GM12878 (cell line): ENCODE measurements around the gene PREX1. TPM values are rescaled to one million over a fixed set of nuclear protein-coding genes. Genes with fewer than 3 reads are reported as not detected.

Source experiments
- ATAC-seq: fragments of 200-7000 bp; cut with Tn5 transposase; 3 replicates; pipeline ENCODE4 v1.9.1; 2020; ENCODE audit warnings: mild to moderate bottlenecking, moderate library complexity
- BruUV-seq: library from RNA; stranded (reverse); fragments of 400-500 nt; replicated peaks from 2 replicates; lab custom pipeline; 2021; lab: Mats Ljungman, UMichigan
- CTCF ChIA-PET: fragments of 300-600 bp; sonication (Branson Sonifier 250); formaldehyde crosslinking; extraction: SDS; loops from one replicate; lab custom pipeline; 2021; ENCODE audit warnings: inconsistent platforms; lab: Yijun Ruan, JAX
- POLR2A ChIA-PET: fragments of 350-600 bp; formaldehyde crosslinking; extraction: SDS; loops from one replicate; lab custom pipeline; 2021; ENCODE audit warnings: inconsistent platforms; lab: Charles Lee
- RAD21 ChIA-PET: fragments of 300-600 bp; sonication (Branson Sonifier 250); formaldehyde crosslinking; loops from one replicate; lab custom pipeline; 2023; ENCODE audit warnings: antibody characterized with exemption; ENCODE audit not compliant: unreplicated experiment; lab: Charles Lee
- SMC1A ChIA-PET: fragments of 300-600 bp; sonication (Branson Sonifier 250); formaldehyde crosslinking; loops from one replicate; lab custom pipeline; 2023; ENCODE audit not compliant: unreplicated experiment, uncharacterized antibody; lab: Charles Lee
- DNase-seq: peaks from one replicate; pipeline ENCODE4 v3.0.0-alpha.2; 2011; ENCODE audit warnings: low read depth, low spot score
- FAIRE-seq: peaks from 3 replicates; lab custom pipeline; 2011; peaks lifted over from hg19 to GRCh38; lab: Jason Lieb, UNC
- H2AFZ ChIP-seq: 2 replicates; pipeline ENCODE4 v1.6.0; 2011; ENCODE audit warnings: low read depth, low read length, control low read depth; ENCODE audit not compliant: control insufficient read depth
- H3K27ac ChIP-seq: 2 replicates; pipeline ENCODE4 v1.5.1; 2011; ENCODE audit warnings: control low read depth; ENCODE audit not compliant: control insufficient read depth, insufficient read depth
- H3K27me3 ChIP-seq, 2 experiments: replicated peaks in 1 of 2; 2 replicates each; pipeline versions ENCODE4 v1.6.0 to v1.6.1; 2011; ENCODE audit warnings: low read length in 1 of 2; ENCODE audit not compliant: control insufficient read depth in 2 of 2, insufficient read depth in 2 of 2
- H3K36me3 ChIP-seq, 2 experiments: 2 replicates each; pipeline ENCODE4 v1.5.1; 2011; ENCODE audit warnings: low read length in 1 of 2; ENCODE audit not compliant: control insufficient read depth in 2 of 2, insufficient read depth in 2 of 2
- H3K4me1 ChIP-seq: 2 replicates; pipeline ENCODE4 v1.6.1; 2011; ENCODE audit warnings: mild to moderate bottlenecking, low read length, moderate library complexity, mixed read lengths; ENCODE audit not compliant: control insufficient read depth, insufficient read depth
- H3K4me2 ChIP-seq: 2 replicates; pipeline ENCODE4 v1.6.0; 2011; ENCODE audit warnings: control low read depth; ENCODE audit not compliant: control insufficient read depth, insufficient read depth
- H3K4me3 ChIP-seq: fragments of 200-600 bp; sonication (generic); 2 replicates; pipeline ENCODE4 v1.5.1; 2016
- H3K79me2 ChIP-seq: 2 replicates; pipeline ENCODE4 v1.6.0; 2011; ENCODE audit warnings: low read length; ENCODE audit not compliant: control insufficient read depth, insufficient read depth
- H3K9ac ChIP-seq: 2 replicates; pipeline ENCODE4 v1.8.0; 2011; ENCODE audit warnings: low read length, control low read depth, mixed read lengths; ENCODE audit not compliant: control insufficient read depth, insufficient read depth
- H3K9me3 ChIP-seq: replicated peaks from 3 replicates; pipeline ENCODE4 v1.5.1; 2011; ENCODE audit warnings: mild to moderate bottlenecking, low read length; ENCODE audit not compliant: control insufficient read depth, insufficient read depth
- H4K20me1 ChIP-seq: 2 replicates; pipeline ENCODE4 v1.6.0; 2011; ENCODE audit not compliant: control insufficient read depth, insufficient read depth
- ELK1 ChIP-seq: IDR thresholded peaks from 2 replicates; pipeline ENCODE4 v1.6.1; 2012; ENCODE audit warnings: low read depth, low read length, improper control_type of control experiment
- ETV6 ChIP-seq, 2 experiments: fragments of 450-650 bp in 1 of 2; IDR thresholded peaks in 1 of 2; conservative IDR thresholded peaks in 1 of 2; 2 replicates each; pipeline ENCODE4 v1.6.1; 2014; ENCODE audit warnings: antibody characterized with exemption in 1 of 2, borderline replicate concordance in 1 of 2, low read depth in 1 of 2, mild to moderate bottlenecking in 1 of 2, moderate library complexity in 1 of 2
- EZH2 ChIP-seq: IDR thresholded peaks from 2 replicates; pipeline ENCODE4 v1.6.1; 2012; ENCODE audit warnings: low read depth, mild to moderate bottlenecking, control low read depth, inconsistent platforms, low read length, borderline replicate concordance; ENCODE audit not compliant: control insufficient read depth
- HDAC6 ChIP-seq: fragments of 200-600 bp; sonication (generic); IDR thresholded peaks from one replicate; pipeline ENCODE4 v1.8.0; 2017; ENCODE audit warnings: antibody characterized with exemption; ENCODE audit not compliant: unreplicated experiment
- KAT2A ChIP-seq: conservative IDR thresholded peaks from 2 replicates; pipeline ENCODE4 v1.6.1; 2011; ENCODE audit warnings: low read depth, low read length; ENCODE audit not compliant: control insufficient read depth
- MXI1 ChIP-seq: fragments of 150-350 bp; IDR thresholded peaks from 2 replicates; pipeline ENCODE4 v1.6.1; 2011; ENCODE audit warnings: low read depth, mild to moderate bottlenecking, inconsistent platforms, low read length, improper control_type of control experiment
- NFXL1 ChIP-seq: fragments of 450-650 bp; IDR thresholded peaks from 2 replicates; pipeline ENCODE4 v1.6.1; 2017; ENCODE audit warnings: antibody characterized with exemption, mild to moderate bottlenecking, borderline replicate concordance
- NRF1 ChIP-seq: conservative IDR thresholded peaks from 2 replicates; pipeline ENCODE4 v1.6.1; 2011; ENCODE audit warnings: mild to moderate bottlenecking, low read depth, low read length, improper control_type of control experiment
- POLR2AphosphoS5 ChIP-seq: IDR thresholded peaks from 2 replicates; pipeline ENCODE4 v1.6.1; 2011; ENCODE audit warnings: mild to moderate bottlenecking, low read length, inconsistent platforms
- RCOR1 ChIP-seq: conservative IDR thresholded peaks from 2 replicates; pipeline ENCODE4 v1.6.1; 2012; ENCODE audit warnings: low read depth, low read length, improper control_type of control experiment
- RFX5 ChIP-seq: IDR thresholded peaks from 2 replicates; pipeline ENCODE4 v1.6.1; 2011; ENCODE audit warnings: low read depth, low read length, improper control_type of control experiment
- SUPT20H ChIP-seq: IDR thresholded peaks from 2 replicates; pipeline ENCODE4 v1.6.1; 2011; ENCODE audit warnings: low read depth, mild to moderate bottlenecking, low read length, moderate library complexity, borderline replicate concordance; ENCODE audit not compliant: control insufficient read depth
- USF1 ChIP-seq: IDR thresholded peaks from 2 replicates; pipeline ENCODE4 v1.6.1; 2011; ENCODE audit warnings: borderline replicate concordance, low read depth, mild to moderate bottlenecking, moderate library complexity, mixed read lengths, low read length; ENCODE audit not compliant: insufficient read depth; ENCODE audit errors: extremely low read length
- ZZZ3 ChIP-seq: IDR thresholded peaks from 2 replicates; pipeline ENCODE4 v1.6.1; 2011; ENCODE audit warnings: low read depth; ENCODE audit not compliant: control insufficient read depth, insufficient read length
- WGBS: methylation state at CpG from one replicate; pipeline ENCODE4 v1.1.6; 2016; ENCODE audit warnings: low lambda C conversion rate; ENCODE audit not compliant: insufficient replicate concordance, insufficient coverage; ENCODE audit errors: missing lambda C conversion rate; 5-methylcytosine and 5-hydroxymethylcytosine counted together
- in situ Hi-C: fragments of 300-500 bp; cut with MboI; formaldehyde crosslinking; loops from 9 replicates; pipeline ENCODE4 v1.14.3; 2018; ENCODE audit warnings: mixed read lengths
- intact Hi-C: fragments of 100-400 bp; cut with micrococcal nuclease; formaldehyde crosslinking; loops from one replicate; pipeline ENCODE4 v1.14.2; 2022; ENCODE audit not compliant: unreplicated experiment
- polyA plus RNA-seq, 11 experiments: library from polyadenylated mRNA; depleted of rRNA in 4 of 11; unstranded in 6 of 11; stranded (reverse) in 5 of 11; fragments of >200 nt; fragmentation: Nextera tagmentation in 4 of 11; fragmentation: Illumina TruSeq in 1 of 11; extraction: Ambion mirVana in 4 of 11; extraction: Trizol in 1 of 11; gene quantifications; 1 replicate in 1 of 11; 2 replicates in 10 of 11; pipeline versions ENCODE4 v1.2.1 to v1.2.3, GENCODE V29; 2011 to 2016; ENCODE audit warnings: inconsistent platforms in 2 of 11, missing spikeins in 2 of 11, low read depth in 1 of 11
- total RNA-seq, 4 experiments: library from RNA; depleted of rRNA in 3 of 4; stranded (reverse); fragments of >200 nt in 3 of 4; fragmentation: Illumina TruSeq in 1 of 4; extraction: Trizol in 1 of 4; gene quantifications; 2 replicates each; pipeline versions ENCODE4 v1.2.1 to v1.2.3, GENCODE V29; 2013 to 2021

Gene PREX1
- total and polyA plus RNA-seq, 10 of the 15 experiments (the other 5 are each of a cell fraction or from before 2014, with no cell fraction given): 2.6 to 114 (median 38.9) TPM

GRCh38 chr20:48684501-48685041 is 143.2 kb downstream of the PREX1 start:
- in situ Hi-C loops: no loop called here
- intact Hi-C loops: no loop called here
- TF ChIP-seq ELK1: no peak
- TF ChIP-seq POLR2AphosphoS5: no peak
- TF ChIP-seq NRF1: no peak
- TF ChIP-seq ETV6 (conservative IDR thresholded peaks at IDR 0.05 in 1 of 2, IDR thresholded peaks at IDR 0.05 in 1 of 2; ENCODE audit: borderline replicate concordance in 1 of 2, low read depth in 1 of 2): no peak
- TF ChIP-seq RCOR1: no peak
- no peak for TF ChIP-seq RFX5
- no peak for TF ChIP-seq EZH2
- no peak for TF ChIP-seq MXI1
- no peak for TF ChIP-seq KAT2A
- no peak for TF ChIP-seq ZZZ3
- TF ChIP-seq USF1: no peak
- TF ChIP-seq HDAC6: no peak
- no peak for TF ChIP-seq SUPT20H
- TF ChIP-seq NFXL1: no peak
- no peak overlapping the region for H3K4me2 ChIP-seq
- no peak overlapping the region for H3K9ac ChIP-seq
- H2AFZ ChIP-seq: no peak overlapping the region
- BruUV-seq: no TSS peak
- H3K4me3 ChIP-seq: no peak overlapping the region
- H3K27ac ChIP-seq: no peak overlapping the region
- RAD21 ChIA-PET: no interaction called here
- FAIRE-seq: no peak
- WGBS: 84% methylated on average over 14 of the region's 14 CpGs
- H3K9me3 ChIP-seq: no peaks in the 10 kb centered on the region
- SMC1A ChIA-PET: interaction anchor here (0.6 kb wide), 1 partner anchor 27 kb away, joined by 5 read pairs; no protein-coding TSS in a partner anchor
- no peaks in the 10 kb centered on the region for H4K20me1 ChIP-seq
- POLR2A ChIA-PET: interaction anchor here (1.3 kb wide), 1 partner anchor 11 kb away, joined by 3 read pairs; no protein-coding TSS in a partner anchor
- no peaks in the 10 kb centered on the region for H3K4me1 ChIP-seq
- H3K36me3 ChIP-seq: peaks cover 37 to 47% of the 10 kb centered on the region in 2 experiments
- H3K27me3 ChIP-seq: no peaks in the 10 kb centered on the region
- CTCF ChIA-PET: interaction anchor here (0.6 kb wide), 1 partner anchor 672 kb away, joined by 3 read pairs; no protein-coding TSS in a partner anchor
- DNase-seq: no peak
- ATAC-seq: no peak
- no peaks in the 10 kb centered on the region for H3K79me2 ChIP-seq
